Measurements from ENCODE around the gene FOXI3. TPM values are rescaled to one million over a fixed set of nuclear protein-coding genes. Genes with fewer than 3 reads are reported as not detected.
"Not testable (repeated sequence)": the region's sequence is repeated elsewhere in the genome, so short reads cannot be mapped to it uniquely, and the experiment has no call there.

Gene FOXI3
- total RNA-seq, 1 donor from 2014 or later, result 1.1 TPM

- no peak for DNase-seq (ENCODE audit: extremely low spot score, unreplicated experiment)
- no peaks in the 10 kb centered on the region for H3K9me3 Mint-ChIP-seq
- TF ChIP-seq, protein P1, sequence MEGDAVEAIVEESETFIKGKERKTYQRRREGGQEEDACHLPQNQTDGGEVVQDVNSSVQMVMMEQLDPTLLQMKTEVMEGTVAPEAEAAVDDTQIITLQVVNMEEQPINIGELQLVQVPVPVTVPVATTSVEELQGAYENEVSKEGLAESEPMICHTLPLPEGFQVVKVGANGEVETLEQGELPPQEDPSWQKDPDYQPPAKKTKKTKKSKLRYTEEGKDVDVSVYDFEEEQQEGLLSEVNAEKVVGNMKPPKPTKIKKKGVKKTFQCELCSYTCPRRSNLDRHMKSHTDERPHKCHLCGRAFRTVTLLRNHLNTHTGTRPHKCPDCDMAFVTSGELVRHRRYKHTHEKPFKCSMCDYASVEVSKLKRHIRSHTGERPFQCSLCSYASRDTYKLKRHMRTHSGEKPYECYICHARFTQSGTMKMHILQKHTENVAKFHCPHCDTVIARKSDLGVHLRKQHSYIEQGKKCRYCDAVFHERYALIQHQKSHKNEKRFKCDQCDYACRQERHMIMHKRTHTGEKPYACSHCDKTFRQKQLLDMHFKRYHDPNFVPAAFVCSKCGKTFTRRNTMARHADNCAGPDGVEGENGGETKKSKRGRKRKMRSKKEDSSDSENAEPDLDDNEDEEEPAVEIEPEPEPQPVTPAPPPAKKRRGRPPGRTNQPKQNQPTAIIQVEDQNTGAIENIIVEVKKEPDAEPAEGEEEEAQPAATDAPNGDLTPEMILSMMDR (conservative IDR thresholded peaks at IDR 0.05), result no peak
- no peak overlapping the region for H3K27ac Mint-ChIP-seq
- H3K4me3 Mint-ChIP-seq, result no peak overlapping the region
- peaks cover 10% of the 10 kb centered on the region for H3K27me3 Mint-ChIP-seq
- peaks cover 5% of the 10 kb centered on the region for H3K4me1 Mint-ChIP-seq (ENCODE audit: unreplicated experiment)
- H3K36me3 Mint-ChIP-seq, result no peaks in the 10 kb centered on the region
Measured at GRCh38 chr2:88442061-88442460, 10.4 kb downstream of the FOXI3 start.

DNA sequence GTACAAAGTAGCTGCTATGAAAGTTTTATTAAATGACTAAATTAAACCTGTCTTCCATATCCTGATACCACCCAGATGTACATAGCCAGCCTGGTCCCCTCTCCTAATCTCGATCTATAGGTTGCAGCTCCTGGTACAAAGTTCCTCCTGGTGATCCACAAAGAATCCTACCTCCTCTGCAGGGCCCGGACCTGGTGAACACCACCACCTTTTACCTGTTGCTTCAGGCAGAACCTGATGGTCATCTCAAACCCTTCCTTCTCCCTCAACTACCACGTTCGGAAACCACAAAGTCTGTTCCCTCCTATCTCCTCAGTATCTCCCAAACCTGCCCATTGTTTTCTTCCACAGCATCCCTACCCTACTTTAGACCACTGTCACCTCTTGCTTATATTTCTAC lies 15.5 kb downstream of the FOXI3 start:
- Mint-ChIP-seq H3K27ac (no peak overlapping the region), H3K27me3 (peaks cover 6% of the 10 kb centered on the region), H3K4me3 (no peak overlapping the region), H3K4me1 (ENCODE audit: unreplicated experiment) (no peaks in the 10 kb centered on the region), H3K9me3 (no peaks in the 10 kb centered on the region), H3K36me3 (no peaks in the 10 kb centered on the region)
- TF ChIP-seq, protein P1 (conservative IDR thresholded peaks at IDR 0.05), result no peak
- DNase-seq (ENCODE audit: extremely low spot score, unreplicated experiment), result no peak

- TF ChIP-seq, protein P1 (conservative IDR thresholded peaks at IDR 0.05), result no peak
- Mint-ChIP-seq H3K36me3 (no peaks in the 10 kb centered on the region), H3K4me1 (ENCODE audit: unreplicated experiment) (no peaks in the 10 kb centered on the region), H3K27ac (no peak overlapping the region), H3K4me3 (no peak overlapping the region), H3K27me3 (no peaks in the 10 kb centered on the region), H3K9me3 (peaks cover 10% of the 10 kb centered on the region)
- DNase-seq (ENCODE audit: extremely low spot score, unreplicated experiment), result no peak
Measured at GRCh38 chr2:88429929-88430328, 22.6 kb downstream of the FOXI3 start.

DNA sequence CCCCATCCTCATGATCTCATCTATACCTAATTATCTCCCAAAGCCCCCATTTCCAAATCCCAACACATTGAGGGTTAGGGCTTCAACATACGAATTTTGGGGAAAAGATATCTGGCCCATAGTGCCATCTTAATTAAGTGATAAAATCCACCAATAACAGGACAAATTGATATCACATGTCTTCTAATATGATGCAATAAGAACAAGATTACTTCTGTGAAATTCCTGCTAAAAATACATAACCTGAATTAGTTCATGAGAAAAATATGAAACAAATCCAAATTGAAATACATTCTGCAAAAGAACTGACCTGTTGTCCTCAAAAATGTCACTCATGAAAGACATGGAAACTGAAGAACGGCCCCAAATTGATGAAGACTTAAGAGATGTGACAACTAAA lies 28.8 kb downstream of the FOXI3 start:
- no peak overlapping the region for H3K27ac Mint-ChIP-seq
- TF ChIP-seq, protein P1 (conservative IDR thresholded peaks at IDR 0.05), result no peak
- H3K4me3 Mint-ChIP-seq, result no peak overlapping the region
- no peaks in the 10 kb centered on the region for H3K4me1 Mint-ChIP-seq (ENCODE audit: unreplicated experiment)
- H3K27me3 Mint-ChIP-seq, result no peaks in the 10 kb centered on the region
- H3K36me3 Mint-ChIP-seq, result no peaks in the 10 kb centered on the region
- DNase-seq (ENCODE audit: extremely low spot score, unreplicated experiment), result no peak
- H3K9me3 Mint-ChIP-seq, result peaks cover 5% of the 10 kb centered on the region

DNA sequence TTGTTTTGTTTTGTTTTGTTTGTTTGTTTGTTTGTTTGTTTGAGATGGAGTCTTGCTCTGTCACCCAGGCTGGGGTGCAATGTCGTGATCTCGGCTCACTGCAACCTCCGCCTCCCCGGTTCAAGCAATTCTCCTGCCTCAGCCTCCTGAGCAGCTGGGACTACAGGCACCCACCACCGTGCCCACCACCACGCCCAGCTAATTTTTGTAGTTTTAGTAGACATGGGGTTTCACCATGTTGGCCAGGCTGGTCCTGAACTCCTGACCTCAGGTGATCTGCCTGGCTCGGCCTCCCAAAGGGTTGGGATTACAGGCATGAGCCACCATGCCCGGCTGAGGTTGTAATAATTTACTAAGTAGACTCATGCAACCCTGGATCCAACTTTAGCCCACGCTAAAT lies 33.4 kb downstream of the FOXI3 start:
- not testable (repeated sequence) for H3K27ac Mint-ChIP-seq; H3K27me3 Mint-ChIP-seq; DNase-seq (ENCODE audit: extremely low spot score, unreplicated experiment); H3K36me3 Mint-ChIP-seq; H3K9me3 Mint-ChIP-seq; H3K4me3 Mint-ChIP-seq; H3K4me1 Mint-ChIP-seq (ENCODE audit: unreplicated experiment)

DNA sequence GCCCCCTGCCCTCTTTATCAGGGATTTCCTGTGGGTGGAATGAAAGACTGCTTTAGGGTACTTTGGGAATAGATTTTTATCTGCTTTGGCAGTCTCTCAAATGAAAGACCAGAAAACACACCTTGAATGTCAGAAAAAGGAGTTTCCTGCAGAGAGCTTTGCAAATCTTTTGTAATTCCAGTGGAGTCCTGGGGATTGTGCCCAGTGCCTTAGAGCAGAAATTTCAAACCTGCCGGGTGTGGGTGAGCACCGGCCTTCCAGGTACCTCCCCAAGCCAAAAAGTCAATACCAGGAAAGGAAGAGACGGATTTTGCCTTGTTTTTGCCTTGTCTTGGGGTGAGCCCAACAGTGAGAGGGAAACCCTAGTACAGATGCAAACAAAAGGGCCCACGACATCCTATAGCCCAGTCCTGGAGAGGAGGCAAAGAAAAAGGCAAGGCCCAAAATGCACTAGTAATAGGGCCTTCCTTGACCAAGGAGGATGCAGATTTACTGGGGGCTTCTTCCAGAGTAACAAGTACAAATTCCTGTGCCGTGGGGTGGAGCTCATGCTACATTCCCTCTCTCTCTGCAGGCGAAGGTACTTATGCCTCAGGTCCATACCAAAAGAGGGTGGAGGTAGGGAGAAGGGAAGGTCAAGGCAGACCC lies 36.4 kb downstream of the FOXI3 start:
- H3K27me3 Mint-ChIP-seq, result no peaks in the 10 kb centered on the region
- H3K27ac Mint-ChIP-seq, result no peak overlapping the region
- H3K9me3 Mint-ChIP-seq, result no peaks in the 10 kb centered on the region
- H3K4me1 Mint-ChIP-seq (ENCODE audit: unreplicated experiment), result peaks cover 5% of the 10 kb centered on the region
- TF ChIP-seq, protein P1 (conservative IDR thresholded peaks at IDR 0.05), result no peak
- H3K36me3 Mint-ChIP-seq, result no peaks in the 10 kb centered on the region
- no peak for DNase-seq (ENCODE audit: extremely low spot score, unreplicated experiment)
- H3K4me3 Mint-ChIP-seq, result no peak overlapping the region

DNA sequence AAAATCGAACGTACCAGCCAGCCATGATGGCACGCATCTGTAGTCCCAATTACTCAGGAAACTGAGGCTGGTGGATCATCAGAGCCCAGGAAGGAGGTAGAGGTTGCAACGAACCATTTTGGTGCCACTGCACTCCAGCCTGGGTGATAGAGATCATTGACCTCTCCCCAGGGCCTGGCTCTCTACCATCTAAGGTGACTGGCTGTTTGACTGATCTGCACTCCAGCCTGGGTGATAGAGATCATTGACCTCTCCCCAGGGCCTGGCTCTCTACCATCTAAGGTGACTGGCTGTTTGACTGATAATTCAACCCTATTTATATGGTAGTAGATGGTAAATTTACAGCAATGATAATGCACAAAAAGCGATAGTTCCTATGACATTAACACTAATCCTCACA lies 43.6 kb downstream of the FOXI3 start:
- DNase-seq (ENCODE audit: extremely low spot score, unreplicated experiment); H3K4me1 Mint-ChIP-seq (ENCODE audit: unreplicated experiment); H3K4me3 Mint-ChIP-seq; H3K36me3 Mint-ChIP-seq; H3K9me3 Mint-ChIP-seq; H3K27me3 Mint-ChIP-seq; H3K27ac Mint-ChIP-seq: not testable (repeated sequence)
